IPS-18c (cell line): ENCODE measurements around the gene KCNA3.

Experiments used
- H3K4me3 ChIP-seq: 2 replicates; pipeline ENCODE4 v1.7.0; 2013; ENCODE audit warnings: low read depth, mild to moderate bottlenecking, low read length, moderate library complexity; ENCODE audit not compliant: insufficient read depth
- H3K9me3 ChIP-seq: one replicate; pipeline ENCODE4 v1.6.1; 2013; ENCODE audit warnings: mild to moderate bottlenecking, low read length, moderate library complexity; ENCODE audit not compliant: control insufficient read depth, insufficient read depth

KCNA3 gene

GRCh38 chr1:110650609-110651008, 24.1 kb downstream of the KCNA3 start:
- Histone ChIP-seq H3K4me3 (no peak overlapping the region), H3K9me3 (no peaks in the 10 kb centered on the region)

- Histone ChIP-seq H3K9me3 (no peaks in the 10 kb centered on the region), H3K4me3 (no peak overlapping the region)
These were observed 26.3 kb downstream of the KCNA3 start for GRCh38 chr1:110648417-110648816.

GRCh38 chr1:110647254-110647891, 27.4 kb downstream of the KCNA3 start:
- no peak overlapping the region for H3K4me3 ChIP-seq
- no peaks in the 10 kb centered on the region for H3K9me3 ChIP-seq

GRCh38 chr1:110645821-110646735, 28.7 kb downstream of the KCNA3 start:
- no peaks in the 10 kb centered on the region for H3K9me3 ChIP-seq
- no peak overlapping the region for H3K4me3 ChIP-seq

- no peaks in the 10 kb centered on the region for H3K9me3 ChIP-seq
- H3K4me3 ChIP-seq: no peak overlapping the region
These were observed 29.5 kb downstream of the KCNA3 start for GRCh38 chr1:110645211-110645610.

- Histone ChIP-seq H3K9me3 (no peaks in the 10 kb centered on the region), H3K4me3 (no peak overlapping the region)
These were observed 30.8 kb downstream of the KCNA3 start for GRCh38 chr1:110643879-110644472.

GRCh38 chr1:110639724-110640386, 34.9 kb downstream of the KCNA3 start:
- Histone ChIP-seq H3K9me3 (no peaks in the 10 kb centered on the region), H3K4me3 (no peak overlapping the region)

GRCh38 chr1:110638556-110638955, 36.2 kb downstream of the KCNA3 start:
- Histone ChIP-seq H3K4me3 (no peak overlapping the region), H3K9me3 (no peaks in the 10 kb centered on the region)

GRCh38 chr1:110638058-110638457, 36.7 kb downstream of the KCNA3 start:
- no peaks in the 10 kb centered on the region for H3K9me3 ChIP-seq

GRCh38 chr1:110637475-110637874, 37.3 kb downstream of the KCNA3 start:
- no peaks in the 10 kb centered on the region for H3K9me3 ChIP-seq

More at GRCh38 chr1:110638058-110638457, 36.7 kb downstream of the KCNA3 start:
- H3K4me3 ChIP-seq: no peak overlapping the region

GRCh38 chr1:110636149-110636935, 38.4 kb downstream of the KCNA3 start:
- no peaks in the 10 kb centered on the region for H3K9me3 ChIP-seq
- no peak overlapping the region for H3K4me3 ChIP-seq

More at GRCh38 chr1:110637475-110637874, 37.3 kb downstream of the KCNA3 start:
- H3K4me3 ChIP-seq: no peak overlapping the region

GRCh38 chr1:110635434-110635833, 39.3 kb downstream of the KCNA3 start:
- Histone ChIP-seq H3K4me3 (no peak overlapping the region), H3K9me3 (no peaks in the 10 kb centered on the region)

- H3K9me3 ChIP-seq: no peaks in the 10 kb centered on the region
- no peak overlapping the region for H3K4me3 ChIP-seq
These were observed 40.1 kb downstream of the KCNA3 start for GRCh38 chr1:110634455-110635311.

GRCh38 chr1:110634086-110634454, 40.7 kb downstream of the KCNA3 start:
- Histone ChIP-seq H3K9me3 (no peaks in the 10 kb centered on the region), H3K4me3 (no peak overlapping the region)

- H3K9me3 ChIP-seq: no peaks in the 10 kb centered on the region
- H3K4me3 ChIP-seq: no peak overlapping the region
These were observed 41.1 kb downstream of the KCNA3 start for GRCh38 chr1:110633646-110634030.
